GM12878 (cell line): ENCODE data around the gene TTYH3. TPM values are rescaled to one million over a fixed set of nuclear protein-coding genes. Genes with fewer than 3 reads are reported as not detected.

Source experiments
- JUNB ChIP-seq: IDR thresholded peaks from 2 replicates; pipeline ENCODE4 v1.6.1; 2016; ENCODE audit warnings: antibody characterized with exemption, mild to moderate bottlenecking
- POLR2AphosphoS5 ChIP-seq: IDR thresholded peaks from 2 replicates; pipeline ENCODE4 v1.6.1; 2011; ENCODE audit warnings: mild to moderate bottlenecking, low read length, inconsistent platforms
- PRDM15 ChIP-seq: fragments of 450-650 bp; formaldehyde crosslinking; IDR thresholded peaks from 2 replicates; pipeline ENCODE4 v1.4.0; 2020; ENCODE audit warnings: mild to moderate bottlenecking, moderate library complexity
- SMARCA5 ChIP-seq: fragments of 450-650 bp; IDR thresholded peaks from 2 replicates; pipeline ENCODE4 v1.6.1; 2017; ENCODE audit warnings: mild to moderate bottlenecking
- SREBF2 ChIP-seq: IDR thresholded peaks from 2 replicates; pipeline ENCODE4 v1.6.1; 2012; ENCODE audit warnings: mild to moderate bottlenecking, low read length
- polyA plus RNA-seq, 11 experiments: library from polyadenylated mRNA; depleted of rRNA in 4 of 11; unstranded in 6 of 11; stranded (reverse) in 5 of 11; fragments of >200 nt; fragmentation: Nextera tagmentation in 4 of 11; fragmentation: Illumina TruSeq in 1 of 11; extraction: Ambion mirVana in 4 of 11; extraction: Trizol in 1 of 11; gene quantifications; 1 replicate in 1 of 11; 2 replicates in 10 of 11; pipeline versions ENCODE4 v1.2.1 to v1.2.3, GENCODE V29; 2011 to 2016; ENCODE audit warnings: inconsistent platforms in 2 of 11, missing spikeins in 2 of 11, low read depth in 1 of 11
- total RNA-seq, 4 experiments: library from RNA; depleted of rRNA in 3 of 4; stranded (reverse); fragments of >200 nt in 3 of 4; fragmentation: Illumina TruSeq in 1 of 4; extraction: Trizol in 1 of 4; gene quantifications; 2 replicates each; pipeline versions ENCODE4 v1.2.1 to v1.2.3, GENCODE V29; 2013 to 2021
- TF ChIP-seq, protein P1 (sequence below): fragments of 450-650 bp; formaldehyde crosslinking; IDR thresholded peaks from 2 replicates; pipeline ENCODE4 v1.5.0; 2022; ENCODE audit warnings: mild to moderate bottlenecking, missing genetic modification characterization
- TF ChIP-seq, protein P2 (sequence below): IDR thresholded peaks from 2 replicates; pipeline ENCODE4 v1.6.1; 2011; ENCODE audit warnings: low read depth, mild to moderate bottlenecking, low read length, moderate library complexity, borderline replicate concordance; ENCODE audit errors: extremely low read depth

The TTYH3 gene
- total and polyA plus RNA-seq, 10 of the 15 experiments (the other 5 are each of a cell fraction or from before 2014, with no cell fraction given): 0.79 to 71.4 (median 10.5) TPM

GRCh38 chr7:2610466-2610865, 21.3 kb upstream of the TTYH3 start (continued):
- TF ChIP-seq, protein P1, sequence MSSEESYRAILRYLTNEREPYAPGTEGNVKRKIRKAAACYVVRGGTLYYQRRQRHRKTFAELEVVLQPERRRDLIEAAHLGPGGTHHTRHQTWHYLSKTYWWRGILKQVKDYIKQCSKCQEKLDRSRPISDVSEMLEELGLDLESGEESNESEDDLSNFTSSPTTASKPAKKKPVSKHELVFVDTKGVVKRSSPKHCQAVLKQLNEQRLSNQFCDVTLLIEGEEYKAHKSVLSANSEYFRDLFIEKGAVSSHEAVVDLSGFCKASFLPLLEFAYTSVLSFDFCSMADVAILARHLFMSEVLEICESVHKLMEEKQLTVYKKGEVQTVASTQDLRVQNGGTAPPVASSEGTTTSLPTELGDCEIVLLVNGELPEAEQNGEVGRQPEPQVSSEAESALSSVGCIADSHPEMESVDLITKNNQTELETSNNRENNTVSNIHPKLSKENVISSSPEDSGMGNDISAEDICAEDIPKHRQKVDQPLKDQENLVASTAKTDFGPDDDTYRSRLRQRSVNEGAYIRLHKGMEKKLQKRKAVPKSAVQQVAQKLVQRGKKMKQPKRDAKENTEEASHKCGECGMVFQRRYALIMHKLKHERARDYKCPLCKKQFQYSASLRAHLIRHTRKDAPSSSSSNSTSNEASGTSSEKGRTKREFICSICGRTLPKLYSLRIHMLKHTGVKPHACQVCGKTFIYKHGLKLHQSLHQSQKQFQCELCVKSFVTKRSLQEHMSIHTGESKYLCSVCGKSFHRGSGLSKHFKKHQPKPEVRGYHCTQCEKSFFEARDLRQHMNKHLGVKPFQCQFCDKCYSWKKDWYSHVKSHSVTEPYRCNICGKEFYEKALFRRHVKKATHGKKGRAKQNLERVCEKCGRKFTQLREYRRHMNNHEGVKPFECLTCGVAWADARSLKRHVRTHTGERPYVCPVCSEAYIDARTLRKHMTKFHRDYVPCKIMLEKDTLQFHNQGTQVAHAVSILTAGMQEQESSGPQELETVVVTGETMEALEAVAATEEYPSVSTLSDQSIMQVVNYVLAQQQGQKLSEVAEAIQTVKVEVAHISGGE: no peak
- no peak for TF ChIP-seq PRDM15 (CRISPR knock-in tag)
- TF ChIP-seq, protein P2, sequence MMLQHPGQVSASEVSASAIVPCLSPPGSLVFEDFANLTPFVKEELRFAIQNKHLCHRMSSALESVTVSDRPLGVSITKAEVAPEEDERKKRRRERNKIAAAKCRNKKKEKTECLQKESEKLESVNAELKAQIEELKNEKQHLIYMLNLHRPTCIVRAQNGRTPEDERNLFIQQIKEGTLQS: no peak
- TF ChIP-seq JUNB: no peak
- no peak for TF ChIP-seq SREBF2
- no peak for TF ChIP-seq SMARCA5
- no peak for TF ChIP-seq POLR2AphosphoS5
